Aorta (tissue), 5 donors: ENCODE data around the gene SNX9. TPM values are rescaled to one million over a fixed set of nuclear protein-coding genes. Genes with fewer than 3 reads are reported as not detected.

Source experiments
- ATAC-seq: fragments of 200-7000 bp; cut with Tn5 transposase; one replicate; pipeline ENCODE4 v1.9.1; 2022; ENCODE audit warnings: moderate library complexity; ENCODE audit not compliant: low FRiP score
- DNase-seq, 2 donors: peaks; one replicate each; pipeline ENCODE4 v3.0.0-alpha.2; 2020
- H3K27ac ChIP-seq, 2 donors: one replicate each; pipeline ENCODE4 v1.5.1; 2013; ENCODE audit warnings: low read length in 2 of 2, mild to moderate bottlenecking in 2 of 2, moderate library complexity in 2 of 2, control low read depth in 1 of 2, inconsistent platforms in 1 of 2, low read depth in 1 of 2
- H3K27me3 ChIP-seq, 2 donors: one replicate each; pipeline ENCODE4 v1.6.1; 2013; ENCODE audit warnings: control low read depth in 1 of 2, low read length in 1 of 2, mild to moderate bottlenecking in 1 of 2, moderate library complexity in 1 of 2; ENCODE audit not compliant: insufficient read depth in 2 of 2, control insufficient read depth in 1 of 2
- H3K36me3 ChIP-seq, 2 donors: one replicate each; pipeline ENCODE4 v1.6.1; 2013; ENCODE audit warnings: control low read depth in 1 of 2, low read length in 1 of 2, mild to moderate bottlenecking in 1 of 2; ENCODE audit not compliant: insufficient read depth in 2 of 2, control insufficient read depth in 1 of 2
- H3K4me1 ChIP-seq, 2 donors: one replicate each; pipeline ENCODE4 v1.6.1; 2013; ENCODE audit warnings: low read length in 2 of 2, control low read depth in 1 of 2, mild to moderate bottlenecking in 1 of 2, moderate library complexity in 1 of 2; ENCODE audit not compliant: insufficient read depth in 2 of 2, control insufficient read depth in 1 of 2
- H3K4me3 ChIP-seq, 2 donors: one replicate each; pipeline ENCODE4 v1.5.1; 2013; ENCODE audit warnings: low read length in 2 of 2, control low read depth in 1 of 2, mild to moderate bottlenecking in 1 of 2
- H3K9me3 ChIP-seq: one replicate; pipeline ENCODE4 v1.6.1; 2013; ENCODE audit warnings: mild to moderate bottlenecking, low read length; ENCODE audit not compliant: control insufficient read depth
- WGBS, 2 donors: extraction: QIAGEN DNeasy Blood & Tissue Kit; methylation state at CpG; one replicate each; pipeline ENCODE4 v1.1.7; 2013; 5-methylcytosine and 5-hydroxymethylcytosine counted together
- intact Hi-C, 2 donors: fragments of 100-400 bp; cut with DNase I; formaldehyde crosslinking; loops; one replicate each; pipeline versions ENCODE4 v1.14.2 to v1.15.0; 2022
- polyA plus RNA-seq, 2 donors: library from polyadenylated mRNA; stranded (reverse); fragments of 200-250 nt; gene quantifications; one replicate each; pipeline ENCODE4 v1.2.3, GENCODE V29; 2013
- total RNA-seq, 2 donors: library from RNA; stranded (reverse); fragmentation: NEBNext Ultra II Directional; extraction: Animal tissue kit (Norgen Biotek cat#: 25700); gene quantifications; one replicate each; pipeline ENCODE4 v1.2.1, GENCODE V29; 2021
- donor health status: healthy with polysubstance abuse.
- donor health status: Bipolar disorder and iron deficiency.
- donor health status: DM: no; HTN: no; CAD: no.
- donor health status: DM: no; HTN: no; CAD: no.
- donor health status: DM: yes; HTN: yes; CAD: no.

The SNX9 gene
- total and polyA plus RNA-seq, 4 donors, result 50.6 to 95.5 (median 82.1) TPM

DNA sequence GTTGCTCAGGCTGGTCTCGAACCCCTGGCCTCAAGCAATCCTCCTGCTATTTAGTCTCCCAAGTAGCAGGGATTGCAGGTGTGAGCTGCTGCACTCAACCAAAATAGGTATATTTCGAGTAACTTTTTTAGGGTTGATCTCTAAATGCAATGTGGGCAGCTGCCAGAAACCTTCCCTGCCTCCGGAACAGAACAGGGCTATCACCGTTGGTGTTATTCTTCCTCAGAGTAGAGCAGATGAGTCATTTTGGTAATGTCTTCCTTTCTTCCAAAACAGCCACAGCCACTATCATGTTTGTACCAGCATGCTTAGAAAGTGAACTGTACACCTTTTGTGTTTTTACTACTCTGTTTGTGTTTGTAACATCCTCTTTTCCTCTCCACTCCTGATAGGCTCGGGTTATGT, 44.1 kb downstream of the SNX9 start:
- Histone ChIP-seq H3K27ac (no peak overlapping the region), H3K36me3 (peaks cover 0 to 6% of the 10 kb centered on the region in 2 donors), H3K27me3 (no peaks in the 10 kb centered on the region), H3K4me3 (no peak overlapping the region), H3K9me3 (no peaks in the 10 kb centered on the region), H3K4me1 (peaks cover 0 to 3% of the 10 kb centered on the region in 2 donors)
- ATAC-seq (no peak), DNase-seq (no peak)
- WGBS, 2 donors, result 55 to 58% methylated on average over 5 of the region's 5 CpGs
- intact Hi-C loops, result no loop called here

DNA sequence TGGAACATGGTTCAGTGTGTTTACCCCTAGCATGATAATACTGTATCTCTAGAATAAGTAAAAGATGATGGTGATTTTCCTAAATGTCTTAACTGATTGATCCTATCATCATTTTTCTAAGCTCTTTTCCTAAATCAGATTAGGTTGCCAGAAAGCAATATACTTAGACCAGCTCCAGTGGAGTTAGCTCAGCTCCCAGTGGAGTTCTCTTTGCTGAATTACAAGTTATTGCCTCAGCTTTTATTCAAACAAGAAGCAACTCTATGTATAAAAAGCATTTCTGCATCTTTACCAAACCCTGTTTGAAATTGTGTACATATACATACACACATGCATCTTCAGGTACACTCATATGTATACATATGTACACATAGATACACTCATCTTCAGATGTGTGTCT, 44.9 kb downstream of the SNX9 start:
- peaks cover 0 to 7% of the 10 kb centered on the region in 2 donors for H3K36me3 ChIP-seq
- DNase-seq (no peak), ATAC-seq (no peak)
- no peak overlapping the region for H3K4me3 ChIP-seq
- no peak overlapping the region for H3K27ac ChIP-seq
- H3K27me3 ChIP-seq, result no peaks in the 10 kb centered on the region
- no peaks in the 10 kb centered on the region for H3K9me3 ChIP-seq
- H3K4me1 ChIP-seq, result peaks cover 0 to 2% of the 10 kb centered on the region in 2 donors
- intact Hi-C loops, result no loop called here

DNA sequence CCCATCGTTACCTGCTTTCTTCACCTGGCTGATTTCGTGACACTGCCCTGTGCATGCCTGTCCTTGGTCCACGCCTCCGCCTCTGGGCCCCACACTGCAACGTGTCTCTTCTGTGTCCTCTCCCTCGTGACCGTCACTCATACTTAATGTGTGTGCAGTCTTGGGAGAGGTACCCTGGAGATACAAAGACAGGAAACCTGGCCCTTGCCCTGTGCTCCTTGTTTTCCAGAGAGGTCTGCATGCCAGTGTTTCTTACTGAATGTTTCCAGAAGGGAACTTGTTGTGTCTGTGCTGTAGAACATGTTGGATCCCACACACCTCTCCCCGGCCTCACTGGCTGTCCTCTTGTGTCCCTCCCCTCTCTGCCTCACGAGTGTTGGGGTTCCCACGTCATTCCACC, 45.8 kb downstream of the SNX9 start:
- 81 to 86% methylated on average over 10 of the region's 10 CpGs for WGBS, 2 donors
- DNase-seq (no peak), ATAC-seq (no peak)
- H3K4me1 ChIP-seq, result no peaks in the 10 kb centered on the region
- H3K27ac ChIP-seq, result no peak overlapping the region
- no peaks in the 10 kb centered on the region for H3K27me3 ChIP-seq
- H3K9me3 ChIP-seq, result no peaks in the 10 kb centered on the region
- intact Hi-C loops, result no loop called here
- H3K36me3 ChIP-seq, result peaks cover 0 to 7% of the 10 kb centered on the region in 2 donors
- H3K4me3 ChIP-seq, result no peak overlapping the region

DNA sequence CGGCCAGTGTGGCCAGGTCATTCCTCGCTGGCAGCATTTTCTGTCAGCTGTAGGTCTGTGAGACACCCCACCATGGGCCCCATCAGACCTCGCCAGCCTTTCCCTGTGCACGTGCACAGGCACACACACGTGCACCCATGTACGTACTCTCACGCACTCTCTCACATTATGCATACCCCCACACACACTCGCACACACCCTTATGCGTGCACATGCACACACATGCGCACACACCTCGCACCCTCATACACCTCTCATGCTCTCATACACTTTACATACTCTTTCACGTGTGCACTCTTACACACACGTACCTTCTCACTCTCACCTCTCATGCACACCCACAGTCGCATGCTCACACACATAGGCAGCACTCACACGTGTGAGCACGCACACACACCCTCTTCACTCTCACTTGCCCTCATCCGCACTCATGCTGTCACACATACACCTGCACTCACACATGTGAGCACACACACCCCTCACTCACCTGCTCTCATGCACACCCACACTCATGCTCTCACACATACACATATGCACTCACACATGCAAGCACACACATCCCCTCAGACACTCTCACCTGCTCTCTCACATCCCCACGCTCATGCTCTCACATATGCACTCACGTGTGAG, 46.7 kb downstream of the SNX9 start:
- ATAC-seq, result peak; percentile 49
- Histone ChIP-seq H3K27ac (no peak overlapping the region), H3K4me1 (no peaks in the 10 kb centered on the region), H3K4me3 (no peak overlapping the region), H3K27me3 (no peaks in the 10 kb centered on the region), H3K9me3 (no peaks in the 10 kb centered on the region), H3K36me3 (peaks cover 0 to 10% of the 10 kb centered on the region in 2 donors)
- no peak for DNase-seq
- intact Hi-C loops, result loop anchor here (5.0 kb wide), 2 partner anchors 112 to 202 kb away; no protein-coding TSS in a partner anchor
- 88 to 90% methylated on average over 19 of the region's 19 CpGs for WGBS, 2 donors

DNA sequence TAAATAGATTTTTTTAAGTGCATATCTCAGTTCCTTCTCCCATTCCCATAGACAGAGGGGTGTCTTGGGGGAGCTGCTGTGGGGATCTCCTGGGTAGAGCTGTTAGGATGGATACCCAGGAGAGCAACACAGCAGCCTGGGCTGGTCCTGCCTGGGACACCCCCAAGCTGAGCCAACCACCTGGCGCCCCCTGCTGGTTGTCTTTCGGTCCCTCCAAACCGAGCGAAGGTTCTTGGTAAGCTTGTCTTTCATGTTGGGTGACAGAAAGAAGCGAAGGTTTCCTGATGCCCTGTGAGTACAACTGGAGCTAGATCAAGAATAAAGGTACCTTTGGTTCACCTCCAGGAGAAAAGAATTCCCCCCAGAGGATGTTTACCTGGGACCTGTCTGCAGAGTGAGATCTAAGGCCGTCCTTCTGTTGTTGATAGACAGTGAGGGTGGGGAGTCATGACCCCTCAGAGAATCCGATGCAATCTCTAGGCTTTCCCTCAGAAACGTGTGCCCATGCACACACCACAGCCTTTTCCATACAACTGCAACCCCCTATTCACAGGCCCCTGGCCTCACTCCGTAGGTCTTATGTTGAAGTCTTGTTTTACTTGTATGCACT, 50.8 kb downstream of the SNX9 start:
- Histone ChIP-seq H3K4me1 (no peaks in the 10 kb centered on the region), H3K9me3 (no peaks in the 10 kb centered on the region), H3K36me3 (peaks cover 0 to 14% of the 10 kb centered on the region in 2 donors), H3K27ac (no peak overlapping the region), H3K27me3 (no peaks in the 10 kb centered on the region), H3K4me3 (no peak overlapping the region)
- peak; percentile 81 to 93 for DNase-seq
- 60 to 62% methylated on average over 9 of the region's 9 CpGs for WGBS, 2 donors
- ATAC-seq, result peak; percentile 76
- intact Hi-C loops, result loop anchor here (2.0 to 5.0 kb wide), 3 partner anchors 117 to 207 kb away; no protein-coding TSS in a partner anchor

DNA sequence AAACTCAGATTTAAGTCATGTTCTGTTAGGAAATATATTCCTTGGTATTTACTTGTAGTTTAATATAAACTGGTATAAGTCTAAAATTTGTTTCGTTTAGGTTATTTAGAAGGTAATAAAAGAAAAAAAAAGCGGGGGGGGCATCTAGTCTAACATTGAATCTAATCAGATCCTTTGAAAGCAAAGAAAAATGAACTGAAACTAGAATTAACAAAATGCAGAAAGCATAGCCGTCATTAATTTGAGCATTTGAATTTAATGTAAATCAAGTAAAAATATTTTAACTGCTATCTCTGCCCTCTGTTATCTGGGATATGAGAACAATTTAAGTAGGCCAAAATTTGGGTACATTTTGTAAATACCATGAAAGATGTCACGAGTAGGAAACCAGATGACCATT, 54.1 kb downstream of the SNX9 start:
- H3K4me3 ChIP-seq, result no peak overlapping the region
- DNase-seq (no peak), ATAC-seq (no peak)
- H3K9me3 ChIP-seq, result no peaks in the 10 kb centered on the region
- no peaks in the 10 kb centered on the region for H3K4me1 ChIP-seq
- intact Hi-C loops, result no loop called here
- no peaks in the 10 kb centered on the region for H3K27me3 ChIP-seq
- 89 to 93% methylated on average over 4 of the region's 4 CpGs for WGBS, 2 donors
- H3K27ac ChIP-seq, result no peak overlapping the region
- H3K36me3 ChIP-seq, result peaks cover 0 to 13% of the 10 kb centered on the region in 2 donors

DNA sequence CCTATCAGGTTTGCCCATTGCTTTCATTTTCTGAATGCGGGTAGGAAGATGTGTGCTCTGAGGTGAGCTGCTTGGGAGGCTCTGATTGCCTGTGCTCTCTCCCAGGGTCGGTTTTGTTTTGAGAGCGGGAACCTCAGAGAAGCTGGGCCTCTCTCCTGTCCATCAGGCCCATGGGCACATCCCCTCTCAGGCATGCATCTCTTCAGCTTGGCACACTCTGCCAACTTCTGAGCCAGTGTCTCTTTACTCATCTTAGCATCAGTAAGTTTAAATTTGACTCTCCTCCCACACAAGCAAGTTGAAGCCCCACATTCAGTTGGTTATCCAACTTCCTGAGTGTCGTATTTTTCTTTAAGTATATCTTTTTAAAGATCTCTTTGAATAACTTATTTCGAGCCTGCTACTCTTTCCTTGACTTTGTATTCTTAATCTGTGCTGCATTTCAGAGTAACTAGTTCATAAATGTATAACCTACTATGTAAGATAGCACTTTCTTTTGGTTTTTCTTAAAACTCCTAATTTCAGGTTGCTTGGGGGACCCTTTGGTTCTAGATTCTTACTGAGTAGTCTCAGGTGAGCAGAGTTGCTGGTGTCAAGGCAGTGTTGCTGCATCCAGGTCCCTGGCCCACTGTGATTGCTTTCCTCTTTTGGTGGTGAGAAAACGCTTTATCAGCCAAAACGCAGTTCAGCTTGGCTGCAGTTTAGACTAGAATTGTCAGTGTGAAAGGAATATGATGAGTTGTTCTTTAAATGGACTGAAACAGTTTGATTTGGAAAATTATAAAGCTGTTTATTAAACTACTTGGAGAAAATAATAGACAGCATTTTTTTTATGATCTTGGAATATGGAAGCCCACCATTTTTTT, 54.8 kb downstream of the SNX9 start:
- Histone ChIP-seq H3K9me3 (no peaks in the 10 kb centered on the region), H3K4me3 (no peak overlapping the region), H3K4me1 (no peaks in the 10 kb centered on the region), H3K36me3 (peaks cover 0 to 11% of the 10 kb centered on the region in 2 donors), H3K27me3 (no peaks in the 10 kb centered on the region), H3K27ac (no peak overlapping the region)
- no peak for DNase-seq
- 77 to 78% methylated on average over 7 of the region's 7 CpGs for WGBS, 2 donors
- ATAC-seq, result no peak
- intact Hi-C loops, result no loop called here

DNA sequence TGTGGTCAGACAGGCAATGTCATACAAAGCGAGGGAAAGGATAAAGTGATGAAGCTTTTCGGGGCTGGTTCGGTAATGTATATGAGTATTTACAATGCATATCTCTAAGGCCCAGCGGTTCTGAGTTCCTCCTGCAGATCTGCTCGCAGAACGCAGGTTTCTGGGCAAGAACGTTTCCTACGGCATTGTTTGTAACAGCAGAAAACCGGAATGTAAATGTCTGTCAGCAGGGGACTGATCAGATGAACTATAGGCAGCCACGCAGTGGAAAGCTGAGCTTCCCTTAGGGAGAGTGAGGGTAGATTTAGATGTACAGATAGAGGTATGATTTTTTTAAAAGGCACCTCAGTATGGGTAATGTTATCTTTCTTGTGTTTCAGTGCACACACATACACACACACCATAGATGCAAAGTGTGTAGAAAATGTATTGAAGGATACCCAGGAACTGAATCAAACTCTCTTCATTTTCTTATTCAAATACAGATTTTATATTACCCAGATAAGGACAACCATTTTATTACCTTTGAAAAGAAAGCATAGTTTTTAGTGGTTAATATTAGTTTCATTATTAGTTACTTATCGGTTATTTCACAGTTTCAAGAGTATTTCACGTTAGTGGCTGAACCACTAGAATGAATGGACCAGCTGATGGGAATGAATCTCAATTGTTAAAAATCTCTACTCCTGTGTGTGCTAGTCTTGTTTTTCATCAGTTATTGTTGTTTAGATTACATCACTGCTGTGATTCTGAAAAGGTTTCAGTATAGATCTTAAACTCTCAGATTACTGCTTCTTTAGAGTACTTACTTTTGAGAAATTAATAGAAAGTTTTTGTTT, 56.2 kb downstream of the SNX9 start:
- no peak for DNase-seq
- peaks cover 0 to 8% of the 10 kb centered on the region in 2 donors for H3K36me3 ChIP-seq
- no peaks in the 10 kb centered on the region for H3K4me1 ChIP-seq
- H3K27me3 ChIP-seq, result no peaks in the 10 kb centered on the region
- intact Hi-C loops, result no loop called here
- no peaks in the 10 kb centered on the region for H3K9me3 ChIP-seq
- H3K4me3 ChIP-seq, result no peak overlapping the region
- 89 to 92% methylated on average over 12 of the region's 12 CpGs for WGBS, 2 donors
- no peak overlapping the region for H3K27ac ChIP-seq
- ATAC-seq, result no peak
